22Rv1 (cell line): ENCODE measurements around the gene TSHZ1.

ENCODE experiments used
- ZFX ChIP-seq: fragments of 450-650 bp; IDR thresholded peaks from 2 replicates; pipeline ENCODE4 v1.6.1; 2017; ENCODE audit warnings: antibody characterized with exemption, borderline replicate concordance
- TF ChIP-seq, protein P1 (sequence below): fragments of 450-650 bp; IDR thresholded peaks from 2 replicates; pipeline ENCODE4 v1.5.1; 2017; ENCODE audit warnings: mild to moderate bottlenecking

DNA sequence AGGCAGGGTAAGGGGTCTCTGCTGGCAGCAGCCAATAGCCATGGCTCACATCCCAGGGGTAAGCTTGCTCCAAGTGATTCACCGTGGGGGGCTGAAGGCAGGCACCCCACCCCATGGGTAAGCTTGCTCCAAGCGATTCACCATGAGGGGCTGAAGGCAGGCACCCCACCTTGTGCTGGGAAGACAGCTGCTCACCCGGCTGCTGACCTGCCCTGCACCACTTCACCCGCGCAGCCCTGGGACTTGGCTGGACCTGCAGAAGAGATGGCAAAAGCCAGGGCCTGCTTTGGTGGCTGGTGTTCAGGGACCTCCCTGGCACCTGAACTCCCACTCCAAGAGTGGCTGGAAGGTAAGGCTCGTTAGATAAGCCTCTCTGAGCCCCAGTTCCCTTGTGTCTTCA lies 20.9 kb upstream of the TSHZ1 start:
- TF ChIP-seq, protein P1, sequence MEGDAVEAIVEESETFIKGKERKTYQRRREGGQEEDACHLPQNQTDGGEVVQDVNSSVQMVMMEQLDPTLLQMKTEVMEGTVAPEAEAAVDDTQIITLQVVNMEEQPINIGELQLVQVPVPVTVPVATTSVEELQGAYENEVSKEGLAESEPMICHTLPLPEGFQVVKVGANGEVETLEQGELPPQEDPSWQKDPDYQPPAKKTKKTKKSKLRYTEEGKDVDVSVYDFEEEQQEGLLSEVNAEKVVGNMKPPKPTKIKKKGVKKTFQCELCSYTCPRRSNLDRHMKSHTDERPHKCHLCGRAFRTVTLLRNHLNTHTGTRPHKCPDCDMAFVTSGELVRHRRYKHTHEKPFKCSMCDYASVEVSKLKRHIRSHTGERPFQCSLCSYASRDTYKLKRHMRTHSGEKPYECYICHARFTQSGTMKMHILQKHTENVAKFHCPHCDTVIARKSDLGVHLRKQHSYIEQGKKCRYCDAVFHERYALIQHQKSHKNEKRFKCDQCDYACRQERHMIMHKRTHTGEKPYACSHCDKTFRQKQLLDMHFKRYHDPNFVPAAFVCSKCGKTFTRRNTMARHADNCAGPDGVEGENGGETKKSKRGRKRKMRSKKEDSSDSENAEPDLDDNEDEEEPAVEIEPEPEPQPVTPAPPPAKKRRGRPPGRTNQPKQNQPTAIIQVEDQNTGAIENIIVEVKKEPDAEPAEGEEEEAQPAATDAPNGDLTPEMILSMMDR, result no peak
- TF ChIP-seq ZFX, result no peak
